Measurements from ENCODE around the gene PSME2. TPM values are rescaled to one million over a fixed set of nuclear protein-coding genes. Genes with fewer than 3 reads are reported as not detected.
A peak's percentile ranks its signal among the peaks of the same experiment; 100 is the strongest.

Gene PSME2
- total RNA-seq, 1 experiment from 2014 or later: 172 TPM

- Histone ChIP-seq H3K27me3 (replicated peaks; ENCODE audit: insufficient read depth, low read depth, low read length, poor library complexity) (no peaks in the 10 kb centered on the region), H3K27ac (ENCODE audit: low read depth, low read length, poor library complexity, severe bottlenecking) (no peak overlapping the region), H3K4me1 (ENCODE audit: insufficient read depth, low read length, poor library complexity, severe bottlenecking) (peaks cover 19% of the 10 kb centered on the region), H3K9me3 (ENCODE audit: low read depth, low read length, poor library complexity, severe bottlenecking) (no peaks in the 10 kb centered on the region), H3K4me3 (ENCODE audit: low read depth, low read length, poor library complexity, severe bottlenecking) (no peak overlapping the region), H3K36me3 (ENCODE audit: insufficient read depth, low read length, poor library complexity, severe bottlenecking) (peaks cover 28% of the 10 kb centered on the region)
- TF ChIP-seq EZH2 (IDR thresholded peaks at IDR 0.05; ENCODE audit: borderline replicate concordance, low read depth, low read length, poor library complexity, severe bottlenecking) (no peak), CTCF (conservative IDR thresholded peaks at IDR 0.05; ENCODE audit: low read depth, low read length) (no peak)
- no peak for DNase-seq (ENCODE audit: low spot score)
- intact Hi-C loops (cut with micrococcal nuclease; ENCODE audit: unreplicated experiment): no loop called here
- BruUV-seq (replicated peaks): no TSS peak
- ChIA-PET POLR2A (ENCODE audit: low non-redundant PET) (no interaction called here), CTCF (no interaction called here)
Measured at GRCh38 chr14:24190416-24190815, 44.0 kb upstream of the PSME2 start.

- H3K36me3 ChIP-seq (ENCODE audit: insufficient read depth, low read length, poor library complexity, severe bottlenecking): peaks cover 38% of the 10 kb centered on the region
Measured at GRCh38 chr14:24189460-24189859, 43.0 kb upstream of the PSME2 start.

GRCh38 chr14:24189059-24189375 lies 42.6 kb upstream of the PSME2 start:
- DNase-seq (ENCODE audit: low spot score): no peak
- ChIA-PET POLR2A (ENCODE audit: low non-redundant PET) (interaction anchor here (0.6 kb wide), 1 partner anchor 122 kb away, joined by 5 read pairs; the partner anchor contains the start of gene LTB4R), CTCF (no interaction called here)
- TF ChIP-seq CTCF (conservative IDR thresholded peaks at IDR 0.05; ENCODE audit: low read depth, low read length) (no peak), EZH2 (IDR thresholded peaks at IDR 0.05; ENCODE audit: borderline replicate concordance, low read depth, low read length, poor library complexity, severe bottlenecking) (no peak)
- Histone ChIP-seq H3K4me3 (ENCODE audit: low read depth, low read length, poor library complexity, severe bottlenecking) (peak overlapping the region; percentile 79), H3K27ac (ENCODE audit: low read depth, low read length, poor library complexity, severe bottlenecking) (peak overlapping the region; percentile 88), H3K36me3 (ENCODE audit: insufficient read depth, low read length, poor library complexity, severe bottlenecking) (peaks cover 40% of the 10 kb centered on the region), H3K4me1 (ENCODE audit: insufficient read depth, low read length, poor library complexity, severe bottlenecking) (peaks cover 9% of the 10 kb centered on the region), H3K9me3 (ENCODE audit: low read depth, low read length, poor library complexity, severe bottlenecking) (no peaks in the 10 kb centered on the region), H3K27me3 (replicated peaks; ENCODE audit: insufficient read depth, low read depth, low read length, poor library complexity) (no peaks in the 10 kb centered on the region)
- intact Hi-C loops (cut with micrococcal nuclease; ENCODE audit: unreplicated experiment): loop anchor here (5.0 kb wide), 1 partner anchor 42 kb away; the partner anchor contains the start of genes PSME2 and RNF31
- BruUV-seq (replicated peaks): no TSS peak

More at GRCh38 chr14:24189460-24189859, 43.0 kb upstream of the PSME2 start:
- no peaks in the 10 kb centered on the region for H3K27me3 ChIP-seq (replicated peaks; ENCODE audit: insufficient read depth, low read depth, low read length, poor library complexity)
- H3K27ac ChIP-seq (ENCODE audit: low read depth, low read length, poor library complexity, severe bottlenecking): no peak overlapping the region
- H3K4me3 ChIP-seq (ENCODE audit: low read depth, low read length, poor library complexity, severe bottlenecking): no peak overlapping the region
- H3K9me3 ChIP-seq (ENCODE audit: low read depth, low read length, poor library complexity, severe bottlenecking): no peaks in the 10 kb centered on the region
- CTCF ChIA-PET: no interaction called here
- TF ChIP-seq EZH2 (IDR thresholded peaks at IDR 0.05; ENCODE audit: borderline replicate concordance, low read depth, low read length, poor library complexity, severe bottlenecking) (no peak), CTCF (conservative IDR thresholded peaks at IDR 0.05; ENCODE audit: low read depth, low read length) (no peak)
- peaks cover 13% of the 10 kb centered on the region for H3K4me1 ChIP-seq (ENCODE audit: insufficient read depth, low read length, poor library complexity, severe bottlenecking)
- no TSS peak for BruUV-seq (replicated peaks)
- POLR2A ChIA-PET (ENCODE audit: low non-redundant PET): no interaction called here
- intact Hi-C loops (cut with micrococcal nuclease; ENCODE audit: unreplicated experiment): loop anchor here (5.0 kb wide), 1 partner anchor 42 kb away; the partner anchor contains the start of genes PSME2 and RNF31
- DNase-seq (ENCODE audit: low spot score): no peak

Measured in A673 (cell line).